Islet of Langerhans (tissue), 1 donor: Measurements from ENCODE around the gene TNFRSF19.
"Not testable (repeated sequence)": the region's sequence is repeated elsewhere in the genome, so short reads cannot be mapped to it uniquely, and the experiment has no call there.

Experiments used
- FAIRE-seq: peaks from one replicate; lab custom pipeline; 2011; peaks lifted over from hg19 to GRCh38; lab: Jason Lieb, UNC

The TNFRSF19 gene

DNA sequence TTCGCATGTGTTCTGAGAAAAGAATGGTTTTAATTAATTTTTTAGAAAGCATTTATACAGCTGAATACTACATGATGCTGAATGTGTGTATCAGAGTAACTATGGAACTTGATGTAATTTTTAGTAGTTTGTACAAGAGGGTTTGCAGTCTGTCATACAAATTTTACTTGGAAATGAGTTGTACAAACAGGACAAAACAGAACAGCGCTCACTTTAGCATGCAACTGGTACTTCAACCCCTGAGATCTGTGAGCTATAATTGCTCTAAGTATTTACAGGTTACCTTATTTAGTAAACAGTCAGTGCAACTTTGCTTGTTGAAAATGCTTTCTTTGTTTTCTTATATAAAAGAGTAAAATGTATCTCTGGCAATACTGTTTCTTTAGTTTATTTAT is 706 bp downstream of the TNFRSF19 start:
- FAIRE-seq, result no peak

DNA sequence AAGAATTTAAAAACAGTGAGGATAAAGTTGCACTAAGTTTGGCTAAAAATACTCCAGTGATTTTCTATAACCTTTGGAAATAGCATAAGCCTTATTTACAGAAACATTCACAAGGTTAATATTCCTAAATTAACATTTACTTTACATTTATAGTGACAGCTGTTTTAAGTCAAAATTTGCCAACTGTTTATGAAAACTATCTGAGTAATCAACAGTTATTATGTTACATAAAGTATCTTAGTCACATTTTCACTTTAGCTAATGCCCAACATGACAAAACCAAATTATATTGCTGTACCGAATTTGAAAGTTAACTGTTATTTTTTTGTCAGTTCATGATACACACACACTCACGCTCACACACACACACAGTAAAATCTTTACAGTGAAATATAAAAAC is 1.2 kb downstream of the TNFRSF19 start:
- no peak for FAIRE-seq

DNA sequence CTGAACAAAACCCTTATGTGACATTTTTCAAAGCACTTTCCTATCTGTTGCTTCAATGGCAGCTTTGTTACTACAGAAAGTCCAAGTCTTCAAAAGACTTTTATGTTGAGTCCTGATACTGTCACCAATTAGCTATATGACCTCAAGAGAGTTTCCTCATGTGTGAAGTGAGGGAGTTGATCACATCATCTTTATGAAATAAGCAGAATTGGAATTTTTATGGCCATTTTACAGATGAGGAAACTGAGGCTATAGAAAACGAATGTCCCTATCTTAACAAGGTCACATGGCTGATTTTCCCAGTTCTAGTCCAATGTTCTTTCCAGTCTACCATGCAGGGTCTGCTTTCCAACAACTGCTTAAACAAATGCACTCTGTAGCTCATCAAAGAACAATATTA is 2.6 kb downstream of the TNFRSF19 start:
- FAIRE-seq, result no peak

DNA sequence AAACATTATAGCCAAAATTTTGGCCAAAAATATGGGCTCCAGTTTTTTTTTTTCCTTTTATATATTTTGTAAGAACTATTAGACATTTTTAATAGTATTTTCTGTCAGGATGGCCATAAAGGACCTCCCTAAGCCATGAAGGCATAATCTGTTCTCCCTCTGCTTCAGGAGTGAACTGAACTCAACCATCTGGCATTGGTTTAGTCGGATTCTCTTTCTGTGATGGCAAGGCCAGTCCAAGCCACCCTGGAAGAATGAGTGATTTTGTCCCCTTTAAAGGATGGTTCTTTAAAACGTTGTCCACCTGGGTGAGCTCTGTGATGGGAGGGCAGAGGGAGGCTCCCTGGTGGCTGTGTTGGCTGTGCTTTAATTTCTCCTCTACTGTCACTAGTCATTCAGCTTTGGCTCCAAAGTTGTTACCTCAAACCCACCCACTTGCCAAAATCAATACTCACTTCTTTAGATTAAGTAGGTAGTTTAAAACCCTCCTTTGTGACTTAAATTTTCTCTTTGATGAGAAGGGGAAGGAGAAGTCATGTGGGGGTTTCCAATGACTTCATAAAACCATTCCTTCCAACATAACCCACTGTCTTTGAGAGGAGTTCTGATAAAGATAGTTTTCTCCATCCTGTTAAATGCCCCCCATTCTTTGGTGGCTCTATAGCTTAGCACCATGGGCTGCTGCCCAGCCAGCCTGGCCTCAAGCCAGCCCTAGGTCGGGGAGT is 4.4 kb downstream of the TNFRSF19 start:
- FAIRE-seq, result no peak

DNA sequence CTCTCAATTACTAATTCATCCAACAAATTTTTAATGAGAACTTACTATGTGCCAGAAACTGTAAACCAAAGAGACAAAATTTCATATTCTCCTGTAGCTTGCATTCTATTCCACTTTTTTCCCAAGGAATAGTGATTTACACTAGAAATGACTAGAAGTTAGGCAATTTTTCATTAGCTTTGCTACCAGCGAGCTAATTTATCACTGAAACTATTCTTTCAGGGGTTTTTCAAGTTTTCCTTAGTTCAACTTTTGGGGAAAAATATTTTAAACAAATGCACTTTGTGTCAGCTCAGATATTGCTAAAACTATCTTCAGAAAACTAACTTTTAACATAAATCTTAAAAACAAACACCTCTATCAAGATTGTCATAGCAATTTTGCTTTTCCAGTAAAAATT is 5.4 kb downstream of the TNFRSF19 start:
- FAIRE-seq, result no peak

DNA sequence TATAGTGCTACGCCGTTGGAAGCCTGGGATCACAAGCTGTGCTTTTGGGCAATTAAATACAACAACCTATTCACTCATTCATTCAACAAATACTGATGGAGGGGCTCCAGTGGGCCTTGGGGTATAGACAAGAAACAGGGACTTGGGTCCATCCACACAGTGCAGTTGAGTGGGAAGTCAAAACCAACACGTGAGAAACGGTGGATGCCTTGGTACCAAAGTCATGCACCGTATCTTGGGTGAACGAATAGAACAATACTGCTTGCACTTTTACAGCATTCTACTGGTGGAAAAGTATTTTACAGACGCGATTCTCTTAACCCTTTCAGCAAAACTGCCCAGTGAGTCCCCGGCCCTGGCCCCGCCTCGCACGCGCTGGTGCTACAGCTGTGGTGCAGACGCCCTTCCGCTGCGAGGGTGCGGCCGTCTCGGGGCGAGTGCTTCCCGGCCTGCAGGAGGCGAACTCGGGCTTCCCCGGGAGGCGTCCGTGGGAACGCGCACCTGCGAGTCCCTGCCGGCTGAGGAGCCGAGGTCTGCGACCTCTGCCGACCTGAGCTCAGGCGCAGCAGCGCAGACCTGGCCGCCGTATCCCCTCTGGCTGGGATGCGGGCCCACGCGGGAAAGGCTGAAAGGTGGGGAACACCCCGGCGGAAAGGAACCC is 8.3 kb downstream of the TNFRSF19 start:
- no peak for FAIRE-seq

DNA sequence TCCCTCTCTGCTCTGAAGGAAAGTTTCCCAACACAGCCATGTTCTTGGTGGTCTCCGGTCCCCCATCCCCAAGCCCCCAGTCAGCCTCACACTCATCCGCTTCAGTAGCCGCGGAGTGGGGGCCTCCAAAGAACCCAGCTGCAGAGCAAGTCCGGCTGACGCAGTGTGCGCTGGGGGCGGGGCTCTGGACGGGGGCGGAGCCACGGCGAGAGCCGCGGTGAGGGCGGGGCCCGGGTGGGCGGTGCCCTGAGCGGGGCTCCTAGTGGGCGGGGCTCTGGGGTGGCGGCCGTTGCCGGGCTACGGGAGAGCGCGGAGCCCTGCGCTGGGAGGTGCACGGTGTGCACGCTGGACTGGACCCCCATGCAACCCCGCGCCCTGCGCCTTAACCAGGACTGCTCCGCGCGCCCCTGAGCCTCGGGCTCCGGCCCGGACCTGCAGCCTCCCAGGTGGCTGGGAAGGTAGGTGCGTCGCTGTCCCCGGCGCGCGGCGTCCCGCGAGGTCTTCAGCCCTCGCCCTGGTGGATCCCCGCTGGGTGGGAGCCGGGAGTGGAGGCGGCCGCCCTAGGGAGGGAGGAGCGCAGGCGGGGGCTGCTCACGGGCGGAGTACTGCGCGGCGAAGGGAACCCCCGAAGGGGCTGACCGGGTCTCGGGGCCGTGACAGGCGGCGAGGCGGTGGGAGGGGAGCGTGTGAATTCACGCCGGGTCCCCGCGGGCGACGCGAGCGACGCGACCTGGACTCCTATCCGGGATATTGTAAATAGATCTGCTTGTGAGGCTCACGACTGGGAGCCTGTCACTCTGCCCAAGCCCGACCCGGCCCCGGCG is 9.1 kb downstream of the TNFRSF19 start:
- no peak for FAIRE-seq

DNA sequence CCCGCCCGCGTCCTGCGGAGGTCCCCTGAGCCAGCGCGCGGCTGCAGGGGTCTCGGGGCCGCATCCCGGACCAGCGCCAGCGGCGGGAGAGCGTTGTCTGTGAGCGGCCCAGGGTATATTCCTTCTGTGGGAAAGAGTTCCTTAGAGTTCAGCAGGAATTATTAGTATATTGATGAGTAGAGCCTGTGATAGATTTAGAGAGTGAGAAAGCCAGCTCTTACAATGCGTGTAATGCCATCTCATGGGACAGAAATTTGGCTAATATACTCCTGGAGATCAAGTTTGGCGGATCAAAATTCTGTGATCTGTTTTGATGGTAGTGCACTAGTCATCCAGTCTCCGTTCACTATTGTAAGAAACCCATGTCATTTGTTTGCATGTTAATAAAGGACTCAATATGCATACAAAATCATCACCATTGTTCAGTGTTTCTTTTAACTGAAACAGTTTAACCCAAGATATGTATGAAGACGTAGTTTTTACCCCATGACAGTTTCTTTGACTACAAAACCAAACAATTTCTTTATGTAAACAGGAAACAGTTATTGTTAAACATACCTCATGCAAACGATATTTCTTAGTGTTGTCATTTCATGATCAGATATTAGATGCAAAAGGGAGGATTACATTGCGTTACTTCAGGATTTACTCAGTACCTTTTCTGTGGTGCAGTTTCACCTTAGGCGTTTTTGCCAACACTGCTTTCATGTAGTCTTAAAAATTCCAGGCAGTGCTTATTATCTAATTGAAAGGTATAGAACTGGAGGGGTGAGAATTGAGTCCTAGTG is 9.9 kb downstream of the TNFRSF19 start:
- FAIRE-seq, result no peak

DNA sequence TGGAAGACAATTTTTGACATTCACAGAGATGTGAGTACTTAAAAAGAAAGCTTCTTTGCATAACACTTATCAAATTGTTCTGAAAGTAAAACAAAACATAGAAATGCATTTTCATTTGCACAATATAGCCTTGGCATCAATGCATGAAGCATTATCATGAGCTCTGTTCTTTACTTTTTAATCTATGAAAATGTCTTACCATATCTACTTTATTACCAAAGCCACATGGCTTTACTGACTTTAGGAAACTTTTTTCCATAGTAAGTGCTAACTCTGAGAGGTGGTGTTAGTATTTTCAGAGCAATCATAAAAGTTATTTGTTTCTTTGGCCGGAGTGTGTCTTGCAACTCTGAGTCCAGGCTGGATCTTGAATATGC is 10.5 kb downstream of the TNFRSF19 start:
- no peak for FAIRE-seq

DNA sequence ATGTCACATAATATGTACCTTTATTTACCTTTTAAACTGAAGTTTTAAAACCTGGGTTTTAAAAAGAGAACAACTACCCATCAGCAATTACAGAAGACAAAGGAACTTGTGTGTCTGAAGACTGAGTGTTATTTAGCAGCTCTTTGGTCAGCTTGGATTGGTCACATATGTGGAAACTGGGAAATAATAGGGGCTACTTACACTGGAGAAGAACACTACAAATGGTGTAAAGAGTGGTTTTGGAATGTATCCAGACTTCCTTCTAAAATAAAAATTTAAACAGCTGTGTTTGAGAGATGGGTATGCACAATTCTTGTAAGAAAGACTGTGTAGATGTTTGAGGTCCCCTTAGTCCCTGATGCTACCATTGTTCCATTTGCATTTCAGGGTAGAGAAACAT is 13.3 kb downstream of the TNFRSF19 start:
- no peak for FAIRE-seq

DNA sequence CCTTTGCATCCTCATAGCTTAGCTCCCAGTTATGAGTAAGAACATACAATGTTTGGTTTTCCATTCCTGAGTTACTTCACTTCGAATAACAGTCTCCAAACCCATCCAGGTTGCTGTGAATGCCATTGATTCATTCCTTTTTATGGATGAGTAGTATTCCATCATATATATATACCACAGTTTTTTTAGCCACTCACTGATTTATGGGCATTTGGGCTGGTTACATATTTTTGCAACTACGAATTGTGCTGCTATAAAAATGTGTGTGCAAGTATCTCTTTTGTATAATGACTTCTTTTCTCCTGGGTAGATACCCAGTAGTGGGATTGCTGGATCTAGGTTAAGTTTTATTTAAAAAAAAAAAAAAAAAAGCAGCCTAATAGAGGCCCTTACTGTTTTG is 14.1 kb downstream of the TNFRSF19 start:
- no peak for FAIRE-seq

DNA sequence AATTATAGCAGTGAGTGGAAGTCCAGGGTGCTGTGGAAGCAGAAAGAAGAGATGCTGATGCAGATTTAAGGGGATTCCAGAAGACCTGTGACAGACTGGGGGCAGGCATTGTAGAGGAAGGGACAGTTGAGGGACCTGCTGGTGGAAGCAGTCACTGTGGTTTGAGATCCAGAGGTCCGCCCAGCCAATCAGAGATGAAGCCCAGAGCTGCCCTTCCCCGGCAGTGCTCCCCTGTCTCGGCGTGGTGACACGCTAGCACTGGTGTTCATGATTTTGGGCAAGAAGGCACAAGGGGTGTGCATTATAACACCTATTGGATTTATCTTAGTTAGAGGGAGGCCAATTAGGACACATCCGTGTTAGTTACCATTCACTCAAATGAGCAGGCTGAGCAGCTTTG is 16.1 kb downstream of the TNFRSF19 start:
- no peak for FAIRE-seq

DNA sequence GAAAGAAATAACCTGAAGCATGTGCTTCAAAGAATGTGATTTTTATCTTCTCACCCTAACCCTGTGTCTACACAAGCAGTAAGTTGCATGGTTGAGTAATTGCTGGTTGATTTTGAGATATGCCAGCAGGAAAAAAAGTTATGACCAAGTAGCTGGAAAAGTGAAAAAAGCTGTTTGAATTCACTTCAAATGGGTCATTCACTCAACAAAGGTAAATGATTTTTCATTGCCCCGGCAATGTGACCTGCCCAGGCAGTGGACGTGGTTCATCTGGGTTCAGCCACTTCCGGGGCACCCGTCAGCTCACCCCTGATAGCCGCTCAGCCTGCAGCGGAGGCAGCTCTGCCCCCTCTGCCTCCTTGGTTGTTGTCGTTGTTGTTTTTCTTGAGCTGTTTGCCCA is 18.5 kb downstream of the TNFRSF19 start:
- FAIRE-seq, result no peak

DNA sequence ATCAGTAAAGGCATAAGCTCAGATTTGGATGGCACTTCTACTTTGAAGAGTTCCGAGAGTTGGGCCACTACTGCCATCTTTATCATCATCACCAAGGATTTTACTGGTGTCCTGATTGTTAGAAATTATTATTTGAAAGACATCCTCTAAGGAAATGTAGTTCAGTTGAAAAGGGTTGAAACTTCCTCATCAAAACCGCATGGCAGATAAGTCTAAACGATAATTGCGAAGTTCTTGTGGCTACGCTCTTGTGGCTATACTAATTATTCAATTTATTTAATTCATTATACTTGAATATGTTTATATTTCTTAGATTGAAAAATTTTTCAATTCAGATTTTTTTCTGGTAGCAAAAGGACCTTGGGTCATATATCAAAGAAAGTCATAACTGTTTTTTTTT is 22.4 kb downstream of the TNFRSF19 start:
- FAIRE-seq, result no peak

DNA sequence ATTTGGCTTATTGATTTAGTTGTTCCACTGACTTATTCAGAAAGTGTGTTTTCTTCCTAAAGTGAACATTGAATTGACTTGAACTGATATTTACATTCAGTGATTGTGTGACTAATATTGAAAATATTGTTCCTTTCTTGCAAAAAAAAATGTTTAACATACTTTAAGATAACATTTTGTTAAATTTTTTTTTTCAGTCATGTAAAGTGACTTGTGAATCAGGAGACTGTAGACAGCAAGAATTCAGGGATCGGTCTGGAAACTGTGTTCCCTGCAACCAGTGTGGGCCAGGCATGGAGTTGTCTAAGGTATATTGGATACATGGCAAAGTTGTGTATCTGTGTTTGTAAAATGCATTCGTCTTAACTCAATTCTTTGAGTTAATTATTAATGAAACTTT is 22.9 kb downstream of the TNFRSF19 start:
- FAIRE-seq, result no peak

DNA sequence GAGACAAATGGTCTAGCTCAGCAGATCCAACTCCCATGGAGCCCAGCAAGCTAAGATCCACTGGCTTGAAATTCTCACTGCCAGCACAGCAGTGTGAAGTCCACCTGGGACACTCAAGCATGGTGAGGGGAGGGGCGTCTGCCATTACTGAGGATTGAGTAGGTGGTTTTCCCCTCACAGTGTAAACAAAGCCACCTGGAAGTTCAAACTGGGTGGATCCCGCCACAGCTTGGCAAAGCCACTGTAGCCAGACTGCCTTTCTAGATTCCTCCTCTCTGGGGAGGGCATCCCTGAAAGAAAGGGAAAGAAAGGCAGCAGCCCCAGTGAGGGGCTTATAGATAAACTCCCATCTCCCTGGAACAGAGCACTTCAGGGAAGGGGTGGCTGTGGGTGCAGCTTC is 24.1 kb downstream of the TNFRSF19 start:
- FAIRE-seq, result not testable (repeated sequence)

DNA sequence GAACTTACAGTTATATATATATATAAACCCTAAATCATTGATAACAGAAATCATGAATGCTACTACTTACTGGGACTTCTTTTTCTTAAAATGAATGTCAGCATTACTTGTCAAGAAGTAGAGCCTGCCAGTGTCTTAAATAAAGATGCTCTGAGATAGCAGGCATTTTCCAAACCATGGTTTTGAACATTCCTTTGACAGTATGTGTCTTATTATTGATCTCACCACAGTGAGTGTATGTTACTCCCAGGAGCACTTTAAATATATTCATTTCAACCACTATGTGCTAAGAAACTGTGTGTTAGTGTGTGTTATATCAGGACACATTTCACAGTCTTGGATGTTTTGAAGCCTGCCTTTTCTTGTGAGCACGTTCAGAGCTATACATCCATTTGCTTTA is 28.2 kb downstream of the TNFRSF19 start:
- FAIRE-seq, result no peak

DNA sequence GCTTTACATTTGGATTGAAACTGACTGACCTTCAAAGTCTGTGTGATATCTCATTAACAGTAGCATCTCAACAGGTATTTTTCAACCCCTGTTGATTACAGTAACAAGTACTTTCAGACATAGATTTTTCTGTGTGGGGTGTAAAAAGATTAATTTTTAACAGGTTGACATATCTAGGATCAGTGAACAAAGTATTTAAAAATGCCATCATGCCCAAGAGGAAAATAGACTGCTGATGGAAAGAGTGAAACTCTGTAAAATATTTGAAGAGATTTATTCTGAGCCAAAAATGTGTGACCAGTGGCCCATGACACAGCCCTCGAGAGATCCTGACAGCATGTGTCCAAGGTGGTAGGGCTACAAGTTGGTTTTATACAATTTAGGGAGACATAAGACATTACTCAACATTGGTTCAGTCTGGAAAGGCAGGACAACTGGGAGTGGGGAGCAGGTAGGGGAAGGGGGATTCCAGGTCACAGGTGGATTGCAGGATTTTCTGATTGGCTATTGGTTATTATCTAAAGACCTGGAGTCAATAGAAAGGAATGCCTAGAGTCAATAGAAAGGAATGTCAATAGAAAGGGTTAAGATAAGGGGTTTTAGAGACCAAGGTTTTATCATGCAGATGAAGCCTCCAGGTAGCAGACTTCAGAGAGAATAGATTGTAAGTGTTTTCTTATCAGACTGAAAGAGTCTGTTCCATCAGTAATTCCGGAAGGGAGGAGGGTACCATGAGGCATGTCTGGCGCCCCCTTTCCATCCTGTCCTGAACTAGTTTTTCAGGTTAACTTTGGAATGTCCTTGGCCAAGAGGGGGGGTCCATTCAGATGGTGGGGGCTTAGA is 29.1 kb downstream of the TNFRSF19 start:
- no peak for FAIRE-seq

DNA sequence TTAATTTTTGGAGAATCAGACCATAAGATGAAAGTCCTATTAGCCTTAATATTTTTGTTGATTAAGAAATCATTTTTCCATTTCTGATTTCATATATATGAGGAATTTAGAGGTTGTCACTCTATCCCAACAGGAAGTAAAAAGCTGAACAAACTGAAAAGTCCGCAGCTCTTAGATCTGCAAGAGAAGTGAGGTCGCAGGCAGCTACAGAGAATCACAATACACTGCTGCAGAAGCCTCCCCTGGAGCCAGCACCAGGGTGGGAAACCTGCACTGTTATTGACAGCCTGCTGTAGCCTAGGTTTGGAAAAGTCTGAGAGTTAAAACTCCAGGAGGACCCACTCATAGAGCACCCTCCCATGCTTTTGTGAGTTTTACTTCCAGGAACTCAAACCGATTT is 29.9 kb downstream of the TNFRSF19 start:
- FAIRE-seq, result no peak

DNA sequence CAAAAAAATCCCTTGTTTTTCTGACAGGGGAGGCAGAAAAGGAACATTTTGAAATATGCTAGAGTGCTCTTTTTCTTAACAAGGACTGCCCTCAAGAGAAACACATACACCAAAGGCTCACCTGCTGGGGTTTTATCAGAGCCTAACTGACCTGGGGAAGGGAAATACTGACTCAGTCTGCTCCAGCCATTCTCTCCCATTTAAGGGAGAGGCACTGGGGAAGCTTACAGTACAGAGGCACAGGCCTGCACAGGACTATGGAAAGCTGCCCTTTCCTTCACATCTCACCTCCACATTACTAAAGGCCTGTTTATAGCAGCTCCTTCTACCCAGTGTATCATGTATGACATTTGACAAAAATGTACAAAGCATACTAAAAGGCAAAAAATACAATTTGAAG is 30.3 kb downstream of the TNFRSF19 start:
- no peak for FAIRE-seq

DNA sequence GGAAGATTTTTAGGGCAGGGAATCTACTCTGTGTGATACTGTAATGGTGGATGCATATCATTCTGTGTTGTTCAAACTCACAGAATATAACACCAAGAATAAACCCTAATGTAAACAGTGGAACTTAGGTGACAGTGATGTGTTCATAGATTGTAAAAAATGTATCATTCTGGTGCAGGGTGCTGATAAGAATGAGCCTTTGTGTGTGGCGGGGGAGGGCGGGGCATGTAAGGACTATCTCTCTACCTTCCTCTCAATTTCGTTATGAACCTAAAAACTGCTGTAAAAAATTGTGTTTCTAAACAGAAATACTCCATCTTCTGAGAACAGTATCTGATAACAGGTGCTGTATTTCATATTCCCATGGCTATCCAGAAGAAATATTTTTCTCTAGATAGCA is 35.6 kb downstream of the TNFRSF19 start:
- FAIRE-seq, result no peak

DNA sequence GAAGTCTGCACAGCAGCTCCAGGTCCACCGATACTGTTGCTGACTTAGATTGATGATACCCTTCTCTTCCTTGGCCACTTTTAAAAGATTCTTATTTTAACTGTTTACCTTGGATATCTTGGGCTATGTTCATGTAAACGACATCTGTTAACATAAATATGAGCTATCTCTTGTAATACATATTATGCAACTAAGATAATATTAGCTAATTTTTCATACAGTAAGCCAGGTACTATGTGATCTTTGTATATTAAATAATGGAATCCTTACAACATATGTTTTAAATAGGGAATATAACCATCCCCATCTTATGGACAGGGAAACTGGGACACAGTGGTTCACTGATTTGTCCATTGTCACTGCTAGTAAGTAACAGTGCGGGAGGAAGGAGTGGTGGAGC is 37.9 kb downstream of the TNFRSF19 start:
- FAIRE-seq, result no peak
